Cardiac fibroblast (primary cell): ENCODE data around the gene FGB.

Experiments used
- DNase-seq, 2 donors: peaks; one replicate each; pipeline versions ENCODE4 v3.0.0 to v3.0.0-alpha.2; 2010; ENCODE audit warnings: low read depth in 2 of 2
- H3K4me3 ChIP-seq, 2 donors: replicated peaks in 1 of 2; 1 replicate in 1 of 2; 2 replicates in 1 of 2; pipeline ENCODE4 v1.5.1; 2011; ENCODE audit warnings: low read depth in 2 of 2, low read length in 2 of 2, mild to moderate bottlenecking in 2 of 2, moderate library complexity in 1 of 2
- CTCF ChIP-seq: IDR thresholded peaks from one replicate; pipeline ENCODE4 v1.5.1; 2011; ENCODE audit warnings: low read depth, mild to moderate bottlenecking, low read length, inconsistent platforms

The FGB gene

GRCh38 chr4:154527308-154527707 is 35.5 kb upstream of the FGB start:
- H3K4me3 ChIP-seq, result no peak overlapping the region
- no peak for DNase-seq
- no peak for TF ChIP-seq CTCF

DNA sequence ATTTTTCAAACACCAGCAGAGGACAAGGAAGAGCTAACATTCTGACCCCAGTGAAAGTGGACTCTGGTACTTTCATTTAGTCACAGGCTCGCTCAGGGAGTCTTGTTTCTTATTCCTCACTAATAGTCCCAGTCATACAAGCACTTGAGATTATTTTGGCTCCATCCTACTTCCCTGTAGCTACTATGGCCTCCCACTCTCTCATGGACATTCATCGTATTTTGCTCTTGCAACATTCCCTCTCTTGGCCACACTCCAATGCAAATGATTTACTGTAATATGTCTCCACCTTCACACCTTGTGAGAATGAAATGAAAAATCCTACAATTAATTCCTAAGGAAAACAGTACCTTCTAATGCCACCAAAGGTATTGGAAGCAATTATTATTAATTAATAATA is 33.9 kb upstream of the FGB start:
- DNase-seq, result peak; percentile 17 to 24
- H3K4me3 ChIP-seq, result no peak overlapping the region
- TF ChIP-seq CTCF, result no peak

- no peak for TF ChIP-seq CTCF
- peak in 1 of 2 donors; percentile 7 for DNase-seq
- H3K4me3 ChIP-seq, result no peak overlapping the region
Observed at GRCh38 chr4:154529728-154530519, 32.9 kb upstream of the FGB start.

DNA sequence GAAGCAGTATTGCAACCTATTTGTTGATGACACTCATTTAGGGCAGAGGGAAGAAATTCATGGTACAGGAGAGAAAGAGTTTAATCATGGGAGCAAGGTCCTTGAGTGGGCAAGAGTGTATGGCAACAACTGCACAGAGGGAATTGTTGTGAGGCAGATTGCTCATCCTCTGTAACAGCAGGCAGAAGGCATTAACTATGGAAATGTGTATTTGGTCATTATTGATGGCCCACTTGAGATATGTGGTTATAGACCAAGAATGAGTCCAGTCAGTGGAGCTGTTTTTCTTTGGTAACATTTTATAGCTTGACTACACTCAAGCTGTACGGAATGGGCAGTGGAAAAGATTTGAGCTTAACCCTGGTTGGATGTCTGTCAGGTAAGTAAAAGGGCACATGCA is 28.5 kb upstream of the FGB start:
- no peak for DNase-seq

DNA sequence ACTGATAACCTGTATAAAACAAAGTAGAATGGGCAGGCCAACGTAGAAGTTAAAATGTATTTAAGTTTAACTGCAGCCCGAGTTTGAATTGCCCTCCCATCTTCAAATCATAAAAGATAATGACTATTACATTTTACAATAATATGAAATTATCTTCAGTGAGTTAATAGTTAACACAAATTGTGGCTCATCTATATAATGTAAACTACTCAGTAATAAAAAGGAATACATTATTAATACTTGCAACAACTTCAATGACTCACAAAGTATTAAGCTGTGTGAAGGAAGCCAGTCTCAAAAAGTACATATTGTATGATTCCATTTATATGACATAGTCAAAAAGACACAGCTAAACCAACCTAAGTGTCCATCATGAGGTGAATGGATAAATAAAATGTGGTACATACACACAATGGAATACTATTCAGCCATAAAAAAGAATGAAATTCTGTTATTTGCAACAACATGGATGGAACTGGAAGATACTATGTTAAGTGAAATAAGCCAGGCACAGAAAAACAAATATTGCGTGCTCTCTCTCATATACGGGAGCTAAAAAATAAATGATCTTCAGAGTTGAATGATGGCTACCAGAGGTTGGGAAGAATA is 20.4 kb upstream of the FGB start:
- no peak for DNase-seq
- TF ChIP-seq CTCF, result no peak

More for the DNA sequence above, 28.5 kb upstream of the FGB start:
- no peak overlapping the region for H3K4me3 ChIP-seq
- TF ChIP-seq CTCF, result no peak

DNA sequence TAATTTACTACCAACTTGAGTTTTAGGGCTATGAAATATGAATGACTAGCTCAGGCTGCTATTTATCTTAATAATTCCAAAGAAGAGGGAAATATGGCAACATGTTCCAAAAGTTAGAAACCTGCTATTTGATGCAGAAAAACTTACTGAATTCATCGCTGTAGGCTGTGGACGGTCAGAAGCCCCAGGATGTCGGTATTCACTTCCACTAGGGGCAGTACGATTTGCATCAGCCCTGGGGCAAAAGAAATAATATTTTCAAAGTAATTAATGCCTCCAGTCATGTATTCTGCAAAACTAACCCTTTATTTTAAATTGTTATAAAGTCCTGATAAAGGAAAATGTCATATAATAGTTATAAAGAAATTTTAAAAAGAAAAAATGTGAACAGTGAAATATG is 17.1 kb upstream of the FGB start:
- TF ChIP-seq CTCF, result no peak
- no peak overlapping the region for H3K4me3 ChIP-seq
- DNase-seq, result no peak

More for the DNA sequence above, 20.4 kb upstream of the FGB start:
- no peak overlapping the region for H3K4me3 ChIP-seq
